BE2C (cell line): ENCODE data around the gene PDPR.
"Not testable (repeated sequence)": the region's sequence is repeated elsewhere in the genome, so short reads cannot be mapped to it uniquely, and the experiment has no call there.

Source experiments
- DNase-seq: peaks from one replicate; pipeline ENCODE4 v3.0.0-alpha.2; 2020
- H3K27me3 ChIP-seq: fragments of 250-450 bp; sonication (Bioruptor Pico); 2 replicates; pipeline ENCODE4 v1.5.1; 2020; ENCODE audit warnings: mild to moderate bottlenecking
- H3K36me3 ChIP-seq: fragments of 250-450 bp; sonication (Bioruptor Pico); 2 replicates; pipeline ENCODE4 v1.5.1; 2020; ENCODE audit warnings: mild to moderate bottlenecking
- H3K4me1 ChIP-seq: fragments of 250-450 bp; sonication (Bioruptor Pico); 2 replicates; pipeline ENCODE4 v1.5.1; 2020
- H3K4me3 ChIP-seq: 2 replicates; pipeline ENCODE4 v1.5.1; 2011; ENCODE audit warnings: low read depth, low read length
- H3K9me3 ChIP-seq: fragments of 250-450 bp; sonication (Bioruptor Pico); 2 replicates; pipeline ENCODE4 v1.5.1; 2020

Gene PDPR

GRCh38 chr16:70113599-70113981, 542 bp upstream of the PDPR start:
- not testable (repeated sequence) for DNase-seq, H3K36me3 ChIP-seq, H3K27me3 ChIP-seq, H3K4me1 ChIP-seq, H3K9me3 ChIP-seq
- H3K4me3 ChIP-seq = peak overlapping the region; percentile 75

DNA sequence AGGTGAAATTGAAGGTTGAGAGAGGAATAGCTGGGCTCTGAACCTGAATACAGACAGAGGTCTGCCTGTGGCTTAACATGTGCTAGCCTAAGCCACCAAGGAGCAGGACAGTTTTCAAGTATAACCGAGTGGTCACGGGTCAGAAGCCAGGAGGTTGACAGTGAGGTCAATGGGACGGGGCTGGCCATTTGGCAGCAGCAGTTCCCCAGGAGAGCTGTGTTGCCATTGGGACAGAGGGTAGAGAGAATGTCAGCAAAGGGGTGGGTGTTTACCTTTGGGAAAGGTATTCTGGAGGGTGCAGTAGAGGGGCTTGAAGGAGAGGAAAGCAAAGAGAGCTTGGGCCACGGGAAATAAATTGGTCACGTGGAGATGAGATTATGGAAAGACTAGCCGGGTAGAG, 4.2 kb downstream of the PDPR start:
- H3K36me3 ChIP-seq, H3K4me3 ChIP-seq, DNase-seq, H3K9me3 ChIP-seq, H3K4me1 ChIP-seq, H3K27me3 ChIP-seq: not testable (repeated sequence)

DNA sequence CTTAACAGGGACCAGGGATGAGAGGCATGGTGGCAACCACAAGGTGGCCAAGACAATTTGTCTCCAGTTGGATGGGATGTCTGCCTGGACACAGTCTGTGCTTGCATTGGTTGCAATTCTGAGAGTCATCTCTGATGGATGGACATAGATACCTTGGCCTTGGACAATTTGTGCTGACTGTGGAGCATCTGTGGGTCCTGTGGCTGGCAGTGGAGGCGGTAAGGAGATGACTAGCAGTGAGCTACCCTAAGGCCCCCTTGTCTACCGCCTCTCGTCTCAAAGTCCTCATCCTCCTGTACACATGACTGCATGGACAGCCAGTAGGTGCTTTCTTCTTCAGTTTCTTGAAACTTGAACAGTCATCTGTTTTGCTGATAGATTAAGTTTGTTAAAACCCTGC, 4.6 kb downstream of the PDPR start:
- not testable (repeated sequence) for H3K36me3 ChIP-seq, H3K9me3 ChIP-seq

GRCh38 chr16:70120398-70120797, 6.3 kb downstream of the PDPR start:
- H3K36me3 ChIP-seq, DNase-seq, H3K9me3 ChIP-seq, H3K4me1 ChIP-seq, H3K4me3 ChIP-seq, H3K27me3 ChIP-seq: not testable (repeated sequence)

More for the DNA sequence above, 4.6 kb downstream of the PDPR start:
- not testable (repeated sequence) for DNase-seq, H3K4me3 ChIP-seq, H3K4me1 ChIP-seq, H3K27me3 ChIP-seq

- not testable (repeated sequence) for H3K36me3 ChIP-seq, DNase-seq, H3K4me1 ChIP-seq, H3K9me3 ChIP-seq, H3K27me3 ChIP-seq, H3K4me3 ChIP-seq
These were observed 9.7 kb downstream of the PDPR start for GRCh38 chr16:70123822-70124221.

DNA sequence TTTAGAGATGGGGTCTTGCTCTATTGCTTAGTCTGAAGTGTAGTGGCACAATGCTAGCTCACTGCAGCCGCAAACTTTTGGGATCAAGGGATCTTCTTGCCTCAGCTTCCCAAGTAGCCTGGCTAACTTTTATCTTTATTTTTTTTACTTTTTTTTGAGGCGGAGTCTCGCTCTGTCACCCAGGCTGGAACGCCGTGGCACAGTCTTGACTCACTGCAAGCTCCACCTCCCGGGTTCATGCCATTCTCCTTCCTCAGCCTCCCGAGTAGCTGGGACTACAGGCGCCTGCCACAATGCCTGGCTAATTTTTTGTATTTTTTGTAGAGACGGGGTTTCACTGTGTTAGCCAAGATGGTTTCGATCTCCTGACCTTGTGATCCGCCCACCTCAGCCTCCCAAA, 12.1 kb downstream of the PDPR start:
- not testable (repeated sequence) for H3K36me3 ChIP-seq, H3K9me3 ChIP-seq, DNase-seq, H3K4me1 ChIP-seq, H3K27me3 ChIP-seq, H3K4me3 ChIP-seq

- H3K27me3 ChIP-seq, H3K9me3 ChIP-seq, DNase-seq, H3K36me3 ChIP-seq, H3K4me3 ChIP-seq, H3K4me1 ChIP-seq: not testable (repeated sequence)
These were observed 13.6 kb downstream of the PDPR start for GRCh38 chr16:70127706-70128105.

DNA sequence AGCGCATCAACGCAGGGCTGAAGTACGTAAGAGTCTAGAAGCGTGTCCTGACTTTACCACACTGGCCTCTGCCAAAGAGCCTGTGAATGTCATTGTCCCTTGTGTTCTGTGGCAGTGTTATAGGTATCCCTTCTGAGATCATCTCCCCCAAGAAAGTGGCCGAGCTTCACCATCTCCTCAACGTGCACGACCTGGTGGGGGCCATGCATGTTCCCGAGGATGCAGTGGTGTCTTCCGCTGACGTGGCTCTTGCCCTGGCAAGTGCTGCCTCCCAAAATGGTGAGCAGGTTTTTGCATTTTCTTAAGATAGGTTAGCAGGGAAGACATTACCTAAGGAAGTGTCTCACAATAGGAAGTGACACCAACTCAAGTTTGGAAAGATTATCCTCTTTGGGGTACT, 14.7 kb downstream of the PDPR start:
- H3K4me1 ChIP-seq, DNase-seq, H3K4me3 ChIP-seq, H3K9me3 ChIP-seq, H3K27me3 ChIP-seq, H3K36me3 ChIP-seq: not testable (repeated sequence)

- H3K36me3 ChIP-seq = peaks cover 16% of the 10 kb centered on the region
These were observed 21.7 kb downstream of the PDPR start for GRCh38 chr16:70135796-70136195.

GRCh38 chr16:70136595-70136994, 22.5 kb downstream of the PDPR start:
- not testable (repeated sequence) for DNase-seq, H3K9me3 ChIP-seq, H3K4me3 ChIP-seq, H3K4me1 ChIP-seq, H3K27me3 ChIP-seq
- H3K36me3 ChIP-seq = peaks cover 16% of the 10 kb centered on the region

More at GRCh38 chr16:70135796-70136195, 21.7 kb downstream of the PDPR start:
- not testable (repeated sequence) for DNase-seq, H3K4me3 ChIP-seq, H3K27me3 ChIP-seq, H3K9me3 ChIP-seq, H3K4me1 ChIP-seq

DNA sequence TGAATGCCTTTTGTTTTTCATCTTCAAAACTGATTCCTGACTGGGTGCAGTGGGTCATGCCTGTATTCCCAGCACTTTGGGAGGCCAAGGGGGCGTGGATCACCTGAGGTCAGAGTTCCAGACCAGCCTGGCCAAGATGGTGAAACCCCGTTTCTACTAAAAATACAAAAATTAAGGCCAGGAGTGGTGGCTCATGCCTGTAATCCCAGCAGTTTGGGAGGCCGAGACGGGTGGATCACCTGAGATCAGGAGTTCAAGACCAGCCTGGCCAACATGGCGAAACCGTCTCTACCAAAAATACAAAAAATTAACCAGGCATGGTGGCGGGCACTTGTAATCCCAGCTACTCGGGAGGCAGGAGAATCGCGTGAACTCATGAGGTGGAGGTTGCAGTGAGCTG, 28.6 kb downstream of the PDPR start:
- not testable (repeated sequence) for H3K4me1 ChIP-seq, DNase-seq, H3K4me3 ChIP-seq, H3K27me3 ChIP-seq, H3K9me3 ChIP-seq
- H3K36me3 ChIP-seq = peaks cover 12% of the 10 kb centered on the region

DNA sequence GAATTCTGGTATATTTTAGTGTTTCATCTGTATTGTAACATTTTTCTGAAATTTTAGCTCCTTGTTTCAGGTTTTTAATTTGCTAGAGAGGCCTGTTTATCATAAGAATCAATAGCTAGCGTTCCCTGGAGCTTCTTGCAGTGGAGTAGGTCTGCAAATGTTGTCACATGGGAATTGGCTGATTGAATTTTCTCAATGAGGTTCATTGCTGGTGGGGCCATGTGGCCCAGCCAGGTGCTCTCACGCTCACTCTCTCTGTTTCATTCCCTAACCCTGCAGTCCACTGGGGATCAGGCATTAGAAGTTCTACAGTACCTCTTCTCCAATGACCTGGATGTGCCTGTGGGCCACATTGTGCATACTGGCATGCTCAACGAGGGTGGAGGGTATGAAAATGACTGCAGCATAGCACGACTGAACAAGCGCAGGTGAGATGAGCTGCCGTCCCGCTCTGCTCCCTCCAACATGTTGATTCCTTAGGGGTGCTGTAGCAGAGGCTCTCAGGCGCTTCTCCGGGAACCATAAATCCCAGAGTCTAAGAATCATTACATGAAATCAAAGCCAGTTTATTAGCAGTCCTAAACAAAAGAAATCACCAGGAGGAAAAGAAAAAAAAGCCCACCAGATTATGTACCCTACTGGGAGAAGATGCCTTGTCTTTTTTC, 29.2 kb downstream of the PDPR start:
- peak; percentile 72 for DNase-seq

DNA sequence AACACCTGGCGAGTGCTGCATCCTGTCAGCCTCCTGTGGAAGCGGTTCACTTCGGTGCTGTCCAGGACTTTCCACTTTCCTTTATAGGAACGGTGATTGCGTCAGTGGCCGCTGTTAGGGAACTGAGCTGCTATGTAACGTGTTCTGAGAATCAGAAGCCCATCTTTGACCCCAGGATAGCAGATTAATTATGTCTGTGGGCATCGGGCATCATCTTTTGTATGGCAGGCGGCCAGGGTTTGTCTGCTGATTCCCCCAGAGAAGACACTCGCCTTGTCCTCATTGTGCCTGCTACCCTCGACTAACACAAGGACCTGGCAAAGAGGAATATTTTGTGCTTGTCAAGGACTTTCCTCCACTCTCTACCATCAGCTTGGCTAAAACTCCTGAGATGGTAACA, 33.7 kb downstream of the PDPR start:
- not testable (repeated sequence) for DNase-seq, H3K4me1 ChIP-seq, H3K9me3 ChIP-seq, H3K4me3 ChIP-seq, H3K27me3 ChIP-seq
- peaks cover 41% of the 10 kb centered on the region for H3K36me3 ChIP-seq

More for the DNA sequence above, 29.2 kb downstream of the PDPR start:
- H3K36me3 ChIP-seq = peaks cover 12% of the 10 kb centered on the region
- H3K4me3 ChIP-seq, H3K4me1 ChIP-seq, H3K9me3 ChIP-seq, H3K27me3 ChIP-seq: not testable (repeated sequence)

- H3K36me3 ChIP-seq = peaks cover 46% of the 10 kb centered on the region
- H3K27me3 ChIP-seq, H3K4me3 ChIP-seq, H3K9me3 ChIP-seq, H3K4me1 ChIP-seq, DNase-seq: not testable (repeated sequence)
These were observed 34.3 kb downstream of the PDPR start for GRCh38 chr16:70148453-70148852.

DNA sequence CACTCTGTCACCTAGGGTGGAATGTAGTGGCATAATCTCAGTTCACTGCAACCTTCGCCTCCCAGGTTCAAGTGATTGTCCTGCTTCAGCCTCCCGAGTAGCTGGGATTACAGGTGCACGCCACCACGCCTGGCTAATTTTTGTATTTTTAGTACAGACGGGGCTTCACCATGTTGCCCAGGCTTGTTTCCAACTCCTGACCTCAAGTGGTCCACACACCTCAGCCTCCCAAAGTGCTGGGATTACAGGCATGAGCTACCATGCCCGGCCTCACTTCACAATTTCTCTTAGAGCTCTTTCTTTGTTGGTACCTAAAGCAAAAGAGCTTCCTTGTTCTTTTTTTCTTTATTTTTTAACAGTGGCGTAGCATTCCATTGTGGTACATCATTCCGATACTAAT, 35.2 kb downstream of the PDPR start:
- not testable (repeated sequence) for DNase-seq, H3K4me1 ChIP-seq, H3K4me3 ChIP-seq, H3K9me3 ChIP-seq, H3K27me3 ChIP-seq
- peaks cover 55% of the 10 kb centered on the region for H3K36me3 ChIP-seq
